PC-9 (cell line): ENCODE data around the gene MYBPC2. TPM values are rescaled to one million over a fixed set of nuclear protein-coding genes. Genes with fewer than 3 reads are reported as not detected.

Experiments
- BruUV-seq: library from RNA; stranded (reverse); fragments of 400-500 nt; replicated peaks from 2 replicates; lab custom pipeline; 2021; lab: Mats Ljungman, UMichigan
- CTCF ChIA-PET: fragments of 300-600 bp; sonication (Branson Sonifier 250); formaldehyde crosslinking; loops from one replicate; lab custom pipeline; 2022; ENCODE audit warnings: antibody characterized with exemption; lab: Charles Lee
- POLR2A ChIA-PET: fragments of 300-600 bp; sonication (Branson Sonifier 250); formaldehyde crosslinking; loops from one replicate; lab custom pipeline; 2022; ENCODE audit warnings: antibody characterized with exemption; ENCODE audit not compliant: unreplicated experiment; lab: Charles Lee
- DNase-seq, 2 experiments: peaks; one replicate each; pipeline versions ENCODE4 v3.0.0 to v3.0.0-alpha.2; 2015 to 2022; ENCODE audit warnings: mixed read lengths in 1 of 2
- H2AFZ ChIP-seq: fragments of 200-600 bp; sonication (generic); 2 replicates; pipeline ENCODE4 v1.8.1; 2017; ENCODE audit warnings: antibody characterized with exemption
- H3F3A ChIP-seq: fragments of 200-600 bp; sonication (generic); 2 replicates; pipeline ENCODE4 v1.8.1; 2017; ENCODE audit warnings: antibody characterized with exemption, mild to moderate bottlenecking, low read depth; ENCODE audit not compliant: insufficient read depth
- H3K27ac ChIP-seq: fragments of 200-600 bp; sonication (generic); 2 replicates; pipeline ENCODE4 v1.6.1; 2016; ENCODE audit warnings: mixed run types
- H3K27me3 ChIP-seq: fragments of 200-600 bp; sonication (generic); 2 replicates; pipeline ENCODE4 v1.6.1; 2016; ENCODE audit warnings: low read depth, mixed run types; ENCODE audit not compliant: insufficient read depth
- H3K36me3 ChIP-seq: fragments of 200-600 bp; sonication (generic); 2 replicates; pipeline ENCODE4 v1.6.1; 2016; ENCODE audit warnings: low read depth, mixed run types
- H3K4me1 ChIP-seq: fragments of 200-600 bp; sonication (generic); replicated peaks from 2 replicates; pipeline ENCODE4 v1.6.1; 2016; ENCODE audit warnings: mixed run types; ENCODE audit not compliant: insufficient read depth
- H3K4me2 ChIP-seq: fragments of 200-600 bp; sonication (generic); 2 replicates; pipeline ENCODE4 v1.6.1; 2017; ENCODE audit warnings: mixed run types
- H3K4me3 ChIP-seq: fragments of 200-600 bp; sonication (generic); 2 replicates; pipeline ENCODE4 v1.6.1; 2016; ENCODE audit warnings: mixed run types
- H3K79me2 ChIP-seq: fragments of 200-600 bp; sonication (generic); 2 replicates; pipeline ENCODE4 v1.6.1; 2017; ENCODE audit warnings: low read depth, mixed run types
- H3K9me2 ChIP-seq: fragments of 200-600 bp; sonication (generic); 2 replicates; pipeline ENCODE4 v1.8.1; 2017; ENCODE audit warnings: mild to moderate bottlenecking; ENCODE audit not compliant: insufficient read depth
- H3K9me3 ChIP-seq: fragments of 200-600 bp; sonication (generic); 2 replicates; pipeline ENCODE4 v1.8.1; 2016; ENCODE audit warnings: low read depth; ENCODE audit not compliant: insufficient read depth
- H4K20me1 ChIP-seq: fragments of 200-600 bp; sonication (generic); 2 replicates; pipeline ENCODE4 v1.8.1; 2017; ENCODE audit not compliant: insufficient read depth
- CTCF ChIP-seq: fragments of 200-600 bp; sonication (generic); conservative IDR thresholded peaks from 2 replicates; pipeline ENCODE4 v1.6.1; 2017; ENCODE audit warnings: mixed run types, antibody characterized with exemption, mild to moderate bottlenecking, moderate library complexity
- EZH2 ChIP-seq: fragments of 200-600 bp; sonication (generic); IDR thresholded peaks from 2 replicates; pipeline ENCODE4 v1.8.0; 2017; ENCODE audit warnings: antibody characterized with exemption, low read depth
- intact Hi-C: fragments of 100-400 bp; cut with micrococcal nuclease; formaldehyde crosslinking; loops from one replicate; pipeline ENCODE4 v1.10.0; 2022; ENCODE audit not compliant: unreplicated experiment
- total RNA-seq: library from RNA; stranded (reverse); gene quantifications from 2 replicates; pipeline ENCODE4 v1.2.3, GENCODE V29; 2021

MYBPC2 gene
- total RNA-seq, 1 experiment from 2014 or later = not detected

GRCh38 chr19:50497022-50497405, 64.3 kb downstream of the MYBPC2 start:
- ChIA-PET CTCF (no interaction called here), POLR2A (no interaction called here)
- H3K4me3 ChIP-seq = no peak overlapping the region
- H3K4me2 ChIP-seq = no peak overlapping the region
- no peak overlapping the region for H3K27ac ChIP-seq
- no peaks in the 10 kb centered on the region for H3K9me2 ChIP-seq
- no peak for DNase-seq
- no peaks in the 10 kb centered on the region for H3K79me2 ChIP-seq
- H3K36me3 ChIP-seq = no peaks in the 10 kb centered on the region
- BruUV-seq = no TSS peak
- no peaks in the 10 kb centered on the region for H4K20me1 ChIP-seq
- no peak overlapping the region for H2AFZ ChIP-seq
- no peaks in the 10 kb centered on the region for H3K4me1 ChIP-seq
- no peak for TF ChIP-seq EZH2
- TF ChIP-seq CTCF = no peak
- no peaks in the 10 kb centered on the region for H3K27me3 ChIP-seq
- intact Hi-C loops = no loop called here
- peaks cover 8% of the 10 kb centered on the region; the same call in 1 of the 2 replicates for H3F3A ChIP-seq
- no peaks in the 10 kb centered on the region for H3K9me3 ChIP-seq

- no TSS peak for BruUV-seq
- Histone ChIP-seq H3K79me2 (no peaks in the 10 kb centered on the region), H3K9me2 (no peaks in the 10 kb centered on the region), H2AFZ (no peak overlapping the region), H3K4me3 (no peak overlapping the region), H3K9me3 (no peaks in the 10 kb centered on the region), H4K20me1 (no peaks in the 10 kb centered on the region), H3K4me2 (no peak overlapping the region), H3K27ac (no peak overlapping the region), H3K36me3 (no peaks in the 10 kb centered on the region), H3K27me3 (no peaks in the 10 kb centered on the region), H3K4me1 (no peaks in the 10 kb centered on the region), H3F3A (peaks cover 8% of the 10 kb centered on the region; the same call in 1 of the 2 replicates)
- CTCF ChIA-PET = no interaction called here
- intact Hi-C loops = no loop called here
- no peak for DNase-seq
- TF ChIP-seq CTCF (no peak), EZH2 (no peak)
- POLR2A ChIA-PET = no interaction called here
These were observed 65.7 kb downstream of the MYBPC2 start for GRCh38 chr19:50498219-50499056.

GRCh38 chr19:50500060-50500752, 67.5 kb downstream of the MYBPC2 start:
- Histone ChIP-seq H3K9me2 (no peaks in the 10 kb centered on the region), H3K36me3 (no peaks in the 10 kb centered on the region), H3K4me2 (no peak overlapping the region), H3F3A (peaks cover 1% of the 10 kb centered on the region; the same call in 1 of the 2 replicates), H3K27ac (no peak overlapping the region), H3K79me2 (no peaks in the 10 kb centered on the region), H2AFZ (no peak overlapping the region), H3K4me3 (no peak overlapping the region), H3K9me3 (no peaks in the 10 kb centered on the region), H3K27me3 (no peaks in the 10 kb centered on the region), H3K4me1 (no peaks in the 10 kb centered on the region), H4K20me1 (no peaks in the 10 kb centered on the region)
- TF ChIP-seq CTCF (no peak; the same call in 1 of the 2 replicates), EZH2 (no peak)
- intact Hi-C loops = no loop called here
- POLR2A ChIA-PET = no interaction called here
- DNase-seq = no peak
- CTCF ChIA-PET = no interaction called here
- no TSS peak for BruUV-seq
